Transverse colon (tissue), 3 donors: Measurements from ENCODE around the gene CDH19.

Experiments used
- EP300 ChIP-seq: sonication (generic); formaldehyde crosslinking; IDR thresholded peaks from one replicate; pipeline ENCODE4 v1.6.1; 2017; ENCODE audit warnings: antibody characterized with exemption, low read depth
- POLR2A ChIP-seq: fragments of 450-650 bp; IDR thresholded peaks from one replicate; pipeline ENCODE4 v1.6.1; 2016; ENCODE audit warnings: antibody characterized with exemption, mild to moderate bottlenecking, moderate library complexity
- TF ChIP-seq, protein P1 (sequence below), 5 experiments: fragments of 200-600 bp in 3 of 5; fragments of 450-650 bp in 2 of 5; sonication (generic) in 3 of 5; IDR thresholded peaks; 1 replicate in 2 of 5; 2 replicates in 3 of 5; pipeline ENCODE4 v1.5.1; 2016 to 2017; ENCODE audit warnings: antibody characterized with exemption in 5 of 5, inconsistent platforms in 3 of 5, mild to moderate bottlenecking in 2 of 5, moderate library complexity in 1 of 5

DNA sequence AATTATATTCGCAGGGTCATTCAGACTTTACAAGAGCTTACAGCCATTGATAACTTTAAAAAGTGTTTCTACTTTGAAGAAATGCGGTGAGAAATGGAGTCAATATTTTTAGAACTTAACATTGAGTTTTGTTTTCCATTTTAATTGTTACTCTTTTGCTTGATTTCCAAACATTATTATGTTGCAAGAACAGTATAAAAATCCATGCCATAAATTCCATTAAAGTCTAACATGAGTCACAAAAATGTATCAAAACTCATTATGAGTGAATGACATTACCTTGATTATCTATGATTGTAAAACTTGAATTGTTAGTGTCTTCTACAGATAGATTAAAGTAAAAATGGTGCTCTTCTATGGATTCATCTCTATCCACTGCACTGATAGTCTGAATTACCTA is 92.6 kb downstream of the CDH19 start:
- TF ChIP-seq, protein P1, sequence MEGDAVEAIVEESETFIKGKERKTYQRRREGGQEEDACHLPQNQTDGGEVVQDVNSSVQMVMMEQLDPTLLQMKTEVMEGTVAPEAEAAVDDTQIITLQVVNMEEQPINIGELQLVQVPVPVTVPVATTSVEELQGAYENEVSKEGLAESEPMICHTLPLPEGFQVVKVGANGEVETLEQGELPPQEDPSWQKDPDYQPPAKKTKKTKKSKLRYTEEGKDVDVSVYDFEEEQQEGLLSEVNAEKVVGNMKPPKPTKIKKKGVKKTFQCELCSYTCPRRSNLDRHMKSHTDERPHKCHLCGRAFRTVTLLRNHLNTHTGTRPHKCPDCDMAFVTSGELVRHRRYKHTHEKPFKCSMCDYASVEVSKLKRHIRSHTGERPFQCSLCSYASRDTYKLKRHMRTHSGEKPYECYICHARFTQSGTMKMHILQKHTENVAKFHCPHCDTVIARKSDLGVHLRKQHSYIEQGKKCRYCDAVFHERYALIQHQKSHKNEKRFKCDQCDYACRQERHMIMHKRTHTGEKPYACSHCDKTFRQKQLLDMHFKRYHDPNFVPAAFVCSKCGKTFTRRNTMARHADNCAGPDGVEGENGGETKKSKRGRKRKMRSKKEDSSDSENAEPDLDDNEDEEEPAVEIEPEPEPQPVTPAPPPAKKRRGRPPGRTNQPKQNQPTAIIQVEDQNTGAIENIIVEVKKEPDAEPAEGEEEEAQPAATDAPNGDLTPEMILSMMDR (IDR thresholded peaks at IDR 0.05), result no peak
- TF ChIP-seq POLR2A, result no peak
- TF ChIP-seq EP300, result no peak
